Suprapubic skin (tissue), 4 donors: Measurements from ENCODE around the gene NUCB2. TPM values are rescaled to one million over a fixed set of nuclear protein-coding genes. Genes with fewer than 3 reads are reported as not detected.
"Not testable (repeated sequence)": the region's sequence is repeated elsewhere in the genome, so short reads cannot be mapped to it uniquely, and the experiment has no call there.

Experiments used
- DNase-seq, 2 donors: peaks; one replicate each; pipeline ENCODE4 v3.0.0-alpha.2; 2019; ENCODE audit warnings: low spot score in 2 of 2
- H3K27ac ChIP-seq: fragments of 200-600 bp; sonication (generic); one replicate; pipeline ENCODE4 v1.5.1; 2019
- H3K27me3 ChIP-seq: fragments of 200-600 bp; sonication (generic); one replicate; pipeline ENCODE4 v1.5.1; 2019
- H3K36me3 ChIP-seq: fragments of 200-600 bp; sonication (generic); one replicate; pipeline ENCODE4 v1.5.1; 2019
- H3K4me1 ChIP-seq: fragments of 200-600 bp; sonication (generic); one replicate; pipeline ENCODE4 v1.5.1; 2019
- H3K4me3 ChIP-seq: fragments of 200-600 bp; sonication (generic); one replicate; pipeline ENCODE4 v1.5.1; 2019; ENCODE audit warnings: mild to moderate bottlenecking
- H3K9me3 ChIP-seq: fragments of 200-600 bp; sonication (generic); one replicate; pipeline ENCODE4 v1.5.1; 2019
- EP300 ChIP-seq: sonication (generic); formaldehyde crosslinking; IDR thresholded peaks from one replicate; pipeline ENCODE4 v1.6.1; 2017; ENCODE audit warnings: antibody characterized with exemption
- POLR2A ChIP-seq, 2 donors: fragments of 450-650 bp; IDR thresholded peaks; one replicate each; pipeline ENCODE4 v1.6.1; 2017; ENCODE audit warnings: antibody characterized with exemption in 2 of 2, mild to moderate bottlenecking in 2 of 2, moderate library complexity in 2 of 2
- POLR2AphosphoS5 ChIP-seq, 3 donors: sonication (generic); formaldehyde crosslinking; IDR thresholded peaks; one replicate each; pipeline ENCODE4 v1.6.1; 2017; ENCODE audit warnings: antibody characterized with exemption in 3 of 3
- WGBS: methylation state at CpG from one replicate; pipeline ENCODE4 v1.1.5; 2018; 5-methylcytosine and 5-hydroxymethylcytosine counted together
- total RNA-seq, 4 donors: library from RNA; depleted of rRNA; stranded (reverse); fragments of >200 nt; gene quantifications; one replicate each; pipeline ENCODE4 v1.1.0, GENCODE V29; 2016
- TF ChIP-seq, protein P1 (sequence below), 2 donors: fragments of 200-600 bp in 1 of 2; fragments of 450-650 bp in 1 of 2; sonication (generic) in 1 of 2; IDR thresholded peaks; one replicate each; pipeline ENCODE4 v1.5.1; 2016 to 2019; ENCODE audit warnings: antibody characterized with exemption in 2 of 2, mild to moderate bottlenecking in 1 of 2, moderate library complexity in 1 of 2

Gene NUCB2
- total RNA-seq: 10 to 100 TPM; 12.7 to 35.1 (median 31.1) TPM

DNA sequence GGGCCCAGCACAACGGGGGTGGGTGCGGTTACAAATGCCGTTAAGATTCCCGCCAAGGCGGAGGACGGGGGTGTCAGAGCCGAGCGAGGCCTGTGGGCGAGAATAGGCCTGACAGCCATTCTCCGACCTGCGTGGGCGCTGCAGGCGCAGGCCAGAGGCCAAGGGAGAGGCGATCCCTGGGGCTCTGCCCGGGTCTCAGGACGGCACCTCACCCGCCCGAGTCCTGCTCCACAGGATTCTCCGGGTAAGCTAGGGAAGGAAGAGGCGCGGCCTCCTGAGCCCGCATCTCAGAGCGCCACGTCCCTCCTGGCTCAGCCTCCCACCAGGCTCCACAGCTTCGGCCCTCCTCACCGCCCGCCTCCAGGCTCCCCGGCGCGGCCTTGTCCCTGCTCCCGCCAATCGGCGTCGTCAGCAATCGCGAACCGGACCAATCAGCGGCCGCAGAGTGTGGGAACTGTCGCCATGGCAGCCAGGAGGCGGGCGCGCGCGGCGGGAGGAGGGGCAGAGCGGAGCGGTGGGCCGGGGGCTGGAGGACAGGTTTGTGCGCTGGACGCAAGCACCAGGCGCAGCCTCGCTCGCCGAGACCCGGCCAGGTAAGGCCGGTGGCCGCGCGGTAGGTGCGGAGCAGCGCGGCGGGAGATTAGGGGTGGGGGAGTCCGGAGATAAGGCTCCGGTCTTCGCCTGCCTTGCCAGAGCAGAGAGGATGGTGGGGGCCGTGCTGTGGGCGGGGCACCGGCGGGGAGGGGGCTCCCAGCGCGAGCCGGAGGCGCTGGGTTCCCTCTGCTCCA is at the start of gene NUCB2:
Gene NUCB2 (plus strand): TSS at position 504 of the 788 bp plus-strand sequence. CDS start 18,585 bp downstream, outside the sequence.
- Histone ChIP-seq H3K4me3 (peak within 1 kb of the TSS; percentile 84), H3K9me3 (no peaks in the 10 kb centered on the region), H3K4me1 (peaks cover 35% of the 10 kb centered on the region), H3K36me3 (no peaks in the 10 kb centered on the region), H3K27me3 (no peaks in the 10 kb centered on the region), H3K27ac (peak within 1 kb of the TSS; percentile 78)
- DNase-seq: peak; percentile 97 to 99
- no peak for TF ChIP-seq EP300
- TF ChIP-seq POLR2A (IDR thresholded peaks at IDR 0.05): peak in 1 of 2 donors; percentile 42
- TF ChIP-seq POLR2AphosphoS5 (IDR thresholded peaks at IDR 0.05): peak in 2 of 3 donors; percentile 28 to 61
- TF ChIP-seq, protein P1, sequence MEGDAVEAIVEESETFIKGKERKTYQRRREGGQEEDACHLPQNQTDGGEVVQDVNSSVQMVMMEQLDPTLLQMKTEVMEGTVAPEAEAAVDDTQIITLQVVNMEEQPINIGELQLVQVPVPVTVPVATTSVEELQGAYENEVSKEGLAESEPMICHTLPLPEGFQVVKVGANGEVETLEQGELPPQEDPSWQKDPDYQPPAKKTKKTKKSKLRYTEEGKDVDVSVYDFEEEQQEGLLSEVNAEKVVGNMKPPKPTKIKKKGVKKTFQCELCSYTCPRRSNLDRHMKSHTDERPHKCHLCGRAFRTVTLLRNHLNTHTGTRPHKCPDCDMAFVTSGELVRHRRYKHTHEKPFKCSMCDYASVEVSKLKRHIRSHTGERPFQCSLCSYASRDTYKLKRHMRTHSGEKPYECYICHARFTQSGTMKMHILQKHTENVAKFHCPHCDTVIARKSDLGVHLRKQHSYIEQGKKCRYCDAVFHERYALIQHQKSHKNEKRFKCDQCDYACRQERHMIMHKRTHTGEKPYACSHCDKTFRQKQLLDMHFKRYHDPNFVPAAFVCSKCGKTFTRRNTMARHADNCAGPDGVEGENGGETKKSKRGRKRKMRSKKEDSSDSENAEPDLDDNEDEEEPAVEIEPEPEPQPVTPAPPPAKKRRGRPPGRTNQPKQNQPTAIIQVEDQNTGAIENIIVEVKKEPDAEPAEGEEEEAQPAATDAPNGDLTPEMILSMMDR (IDR thresholded peaks at IDR 0.05): no peak
- 0% methylated on average over 51 of the region's 75 CpGs for WGBS

DNA sequence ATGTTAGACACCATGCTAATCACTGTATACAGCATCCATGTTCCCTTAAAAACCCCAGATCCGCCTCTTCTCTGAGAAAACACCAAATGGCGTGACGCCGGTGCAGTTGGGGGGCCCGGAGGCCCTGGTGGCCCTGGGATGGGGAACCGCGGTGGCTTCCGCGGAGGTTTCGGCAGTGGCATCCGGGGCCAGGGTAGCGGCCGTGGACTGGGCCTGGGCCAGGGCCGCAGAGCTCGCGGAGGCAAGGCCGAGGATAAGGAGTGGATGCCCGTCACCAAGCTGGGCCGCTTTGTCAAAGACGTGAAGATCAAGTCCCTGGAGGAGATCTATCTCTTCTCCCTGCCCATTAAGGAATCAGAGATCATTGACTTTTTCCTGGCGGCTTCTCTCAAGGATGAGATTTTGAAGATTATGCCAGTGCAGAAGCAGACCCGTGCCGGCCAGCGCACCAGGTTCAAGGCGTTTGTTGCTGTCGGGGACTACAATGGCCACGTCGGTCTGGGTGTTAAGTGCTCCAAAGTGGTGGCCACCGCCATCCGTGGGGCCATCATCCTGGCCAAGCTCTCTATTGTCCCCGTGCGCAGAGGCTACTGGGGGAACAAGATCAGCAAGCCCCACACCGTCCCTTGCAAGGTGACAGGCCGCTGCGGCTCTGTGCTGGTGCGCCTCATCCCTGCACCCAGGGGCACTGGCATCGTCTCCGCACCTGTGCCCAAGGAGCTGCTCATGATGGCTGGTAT is 48.2 kb upstream of the NUCB2 start:
- H3K27me3 ChIP-seq, H3K4me3 ChIP-seq, H3K9me3 ChIP-seq, H3K36me3 ChIP-seq, H3K27ac ChIP-seq, DNase-seq, H3K4me1 ChIP-seq: not testable (repeated sequence)
- WGBS: 92% methylated on average over 32 of the region's 38 CpGs

DNA sequence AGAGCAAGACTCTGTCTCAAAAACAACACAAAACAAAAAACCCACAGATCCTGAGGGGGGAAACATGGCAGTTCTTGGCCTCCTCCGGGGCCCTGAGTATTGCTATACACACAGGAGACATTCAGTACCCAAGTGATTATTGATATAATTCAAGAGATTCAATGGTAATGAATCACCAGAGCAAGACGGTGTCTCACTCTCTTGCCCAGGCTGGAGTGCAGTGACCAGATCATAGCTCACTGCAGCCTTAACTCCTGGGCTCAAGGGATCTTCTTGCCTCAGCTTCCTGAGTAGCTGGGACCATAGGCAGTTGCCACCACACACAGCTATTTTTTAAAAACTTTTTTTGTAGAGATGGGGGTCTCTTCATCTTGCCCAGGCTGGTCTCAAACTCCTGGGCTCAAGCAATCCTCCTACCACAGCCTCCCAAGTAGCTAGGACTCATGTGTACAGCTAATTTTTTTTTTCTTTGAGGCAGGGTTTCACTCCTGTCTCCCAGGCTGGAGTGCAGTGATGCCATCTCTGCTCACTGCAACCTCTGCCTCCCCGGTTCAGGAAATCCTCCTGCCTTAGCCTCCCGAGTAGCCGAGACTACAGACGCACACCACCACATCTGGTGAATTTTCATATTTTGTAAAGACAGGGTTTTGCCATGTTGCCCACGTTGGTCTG is 46.9 kb upstream of the NUCB2 start:
- no peak for TF ChIP-seq POLR2A (IDR thresholded peaks at IDR 0.05)
- TF ChIP-seq, protein P1 (IDR thresholded peaks at IDR 0.05): no peak
- no peak for TF ChIP-seq POLR2AphosphoS5 (IDR thresholded peaks at IDR 0.05)
- no peak for TF ChIP-seq EP300
- H3K9me3 ChIP-seq: no peaks in the 10 kb centered on the region
- H3K36me3 ChIP-seq: no peaks in the 10 kb centered on the region
- 79% methylated on average over 7 of the region's 7 CpGs for WGBS
- no peaks in the 10 kb centered on the region for H3K27me3 ChIP-seq
- no peak for DNase-seq
- no peaks in the 10 kb centered on the region for H3K4me1 ChIP-seq
- H3K27ac ChIP-seq: no peak overlapping the region
- H3K4me3 ChIP-seq: no peak overlapping the region

DNA sequence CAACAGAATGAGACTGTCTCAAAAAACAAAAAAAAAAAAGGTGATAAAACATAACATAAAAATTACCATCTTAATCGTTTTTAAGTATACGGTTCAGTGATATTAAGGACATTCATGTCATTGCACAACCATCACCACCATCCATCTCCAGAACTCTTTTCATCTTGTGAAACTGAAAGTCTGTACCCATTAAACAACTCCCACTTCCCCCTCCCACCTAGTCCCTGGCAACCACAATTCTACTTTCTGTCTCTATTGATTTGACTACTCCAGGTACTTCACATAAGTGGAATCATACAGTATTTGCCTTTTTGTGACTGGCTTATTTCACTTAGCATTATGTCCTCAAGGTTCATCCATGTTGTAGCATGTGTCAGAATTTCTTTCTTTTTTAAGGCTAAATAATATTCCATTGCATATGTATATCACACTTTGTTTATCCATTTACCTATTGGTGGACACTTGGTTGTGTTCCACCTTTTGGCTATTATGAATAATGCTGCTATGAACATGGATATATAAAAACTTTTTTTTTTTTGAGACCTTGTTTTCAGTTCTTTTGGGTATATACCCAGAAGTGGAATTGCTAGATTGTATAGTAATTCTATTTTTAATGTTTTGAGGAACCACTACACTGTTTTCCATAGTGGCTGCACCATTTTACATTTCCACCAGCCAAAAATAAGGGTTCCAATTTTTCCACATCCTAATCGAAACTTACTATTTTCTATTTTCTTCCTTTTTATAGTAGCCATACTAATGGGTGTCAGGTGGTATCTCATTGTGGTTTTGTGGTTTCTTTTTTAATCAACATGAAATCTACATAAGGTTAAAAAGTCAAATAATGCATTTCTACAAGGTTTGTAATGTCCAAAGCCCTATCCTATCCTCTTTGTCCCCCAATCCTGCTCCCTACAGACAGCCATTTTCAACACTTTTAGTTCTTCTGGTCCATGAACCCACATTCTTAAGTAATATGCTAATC is 45.4 kb upstream of the NUCB2 start:
- 85% methylated on average over 3 of the region's 3 CpGs for WGBS
- no peak for DNase-seq
- H3K9me3 ChIP-seq: no peaks in the 10 kb centered on the region
- no peak overlapping the region for H3K27ac ChIP-seq
- no peaks in the 10 kb centered on the region for H3K4me1 ChIP-seq
- TF ChIP-seq, protein P1 (IDR thresholded peaks at IDR 0.05): no peak
- TF ChIP-seq POLR2A (IDR thresholded peaks at IDR 0.05) (no peak), POLR2AphosphoS5 (IDR thresholded peaks at IDR 0.05) (no peak), EP300 (no peak)
- H3K27me3 ChIP-seq: no peaks in the 10 kb centered on the region
- no peaks in the 10 kb centered on the region for H3K36me3 ChIP-seq
- H3K4me3 ChIP-seq: no peak overlapping the region

DNA sequence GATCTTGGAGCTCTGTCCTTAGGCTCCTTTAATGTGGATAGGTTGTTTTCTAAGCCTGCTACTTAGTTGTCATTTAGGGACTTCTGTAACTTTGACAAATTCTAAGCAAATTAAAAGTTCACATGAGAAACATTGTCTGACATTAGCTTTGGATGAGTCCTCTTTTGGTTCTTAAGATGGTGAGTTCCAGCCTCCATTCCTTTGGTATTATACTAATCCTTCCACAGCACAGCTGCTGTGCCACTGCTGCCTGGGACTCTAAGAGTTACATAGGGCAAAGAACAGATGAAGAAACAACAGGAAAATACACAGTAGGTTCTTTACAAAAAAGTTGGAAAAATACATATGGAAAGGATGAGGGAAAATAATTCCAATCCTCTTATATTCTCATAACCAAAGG is 43.4 kb upstream of the NUCB2 start:
- TF ChIP-seq EP300 (no peak), POLR2A (IDR thresholded peaks at IDR 0.05) (no peak)
- DNase-seq: no peak
- H3K36me3 ChIP-seq: no peaks in the 10 kb centered on the region

More for the DNA sequence above, 43.4 kb upstream of the NUCB2 start:
- no peak overlapping the region for H3K4me3 ChIP-seq
- H3K27me3 ChIP-seq: no peaks in the 10 kb centered on the region
- H3K4me1 ChIP-seq: no peaks in the 10 kb centered on the region
- no peak overlapping the region for H3K27ac ChIP-seq
- H3K9me3 ChIP-seq: no peaks in the 10 kb centered on the region
